ENCODE measurements around the gene AARS2. TPM values are rescaled to one million over a fixed set of nuclear protein-coding genes. Genes with fewer than 3 reads are reported as not detected.

The AARS2 gene
- total and polyA plus RNA-seq, 2 donors (not counting 1 experiment from before 2014, with no cell fraction given), result 3.4 to 24.3 TPM

DNA sequence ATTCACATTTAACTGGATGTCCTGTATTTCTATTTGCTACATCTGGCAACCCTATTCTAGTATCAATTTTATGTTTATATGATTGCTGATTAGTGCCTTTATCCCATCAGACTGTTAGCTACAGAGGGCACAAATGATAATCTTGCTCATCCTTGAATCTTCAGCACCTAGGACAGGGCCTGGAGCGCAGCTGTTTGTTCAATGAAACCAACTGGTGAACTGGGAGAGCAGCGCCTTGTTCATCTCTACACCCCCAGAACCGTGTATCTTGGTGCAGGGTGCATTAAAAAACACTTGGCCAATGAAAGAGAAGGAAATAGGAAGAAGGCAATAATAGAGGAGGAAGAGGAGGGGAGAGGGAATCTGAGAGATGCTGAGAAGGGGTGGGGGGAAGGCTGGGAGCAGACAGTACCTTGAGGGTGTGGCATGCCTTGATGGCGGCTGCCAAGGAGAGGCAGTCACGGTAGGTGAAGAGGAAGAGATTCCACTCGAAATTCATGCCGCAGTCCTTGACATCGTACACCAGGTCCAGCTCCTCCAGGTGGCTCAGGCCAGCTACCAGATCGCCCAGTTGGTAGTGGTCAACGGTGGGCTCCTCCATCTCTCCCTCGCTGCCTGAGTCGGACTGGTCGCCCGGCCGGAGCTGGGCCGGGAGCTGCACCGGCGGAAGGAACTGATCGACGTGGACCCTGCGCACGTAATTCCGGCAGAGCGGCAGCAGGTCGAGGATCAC is 27.4 kb downstream of the AARS2 start:
- H3K4me3 ChIP-seq (replicated peaks in 1 of 4; ENCODE audit: control extremely low read depth in 1 of 4, insufficient read depth in 1 of 4, low read depth in 3 of 4, low read length in 4 of 4), result no peak overlapping the region
- TF ChIP-seq EZH2 (IDR thresholded peaks at IDR 0.05; ENCODE audit: low read length, missing control alignments), result no peak
- TF ChIP-seq, protein P1, sequence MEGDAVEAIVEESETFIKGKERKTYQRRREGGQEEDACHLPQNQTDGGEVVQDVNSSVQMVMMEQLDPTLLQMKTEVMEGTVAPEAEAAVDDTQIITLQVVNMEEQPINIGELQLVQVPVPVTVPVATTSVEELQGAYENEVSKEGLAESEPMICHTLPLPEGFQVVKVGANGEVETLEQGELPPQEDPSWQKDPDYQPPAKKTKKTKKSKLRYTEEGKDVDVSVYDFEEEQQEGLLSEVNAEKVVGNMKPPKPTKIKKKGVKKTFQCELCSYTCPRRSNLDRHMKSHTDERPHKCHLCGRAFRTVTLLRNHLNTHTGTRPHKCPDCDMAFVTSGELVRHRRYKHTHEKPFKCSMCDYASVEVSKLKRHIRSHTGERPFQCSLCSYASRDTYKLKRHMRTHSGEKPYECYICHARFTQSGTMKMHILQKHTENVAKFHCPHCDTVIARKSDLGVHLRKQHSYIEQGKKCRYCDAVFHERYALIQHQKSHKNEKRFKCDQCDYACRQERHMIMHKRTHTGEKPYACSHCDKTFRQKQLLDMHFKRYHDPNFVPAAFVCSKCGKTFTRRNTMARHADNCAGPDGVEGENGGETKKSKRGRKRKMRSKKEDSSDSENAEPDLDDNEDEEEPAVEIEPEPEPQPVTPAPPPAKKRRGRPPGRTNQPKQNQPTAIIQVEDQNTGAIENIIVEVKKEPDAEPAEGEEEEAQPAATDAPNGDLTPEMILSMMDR (conservative IDR thresholded peaks at IDR 0.05 in 1 of 2, IDR thresholded peaks at IDR 0.05 in 1 of 2; ENCODE audit: low read depth in 1 of 2, low read length in 2 of 2), result no peak
- H3K9me3 ChIP-seq (ENCODE audit: control insufficient read depth, insufficient read depth, low read depth, low read length), result no peaks in the 10 kb centered on the region
- H3K27ac ChIP-seq (ENCODE audit: insufficient read depth, low read length), result no peak overlapping the region
- no peak overlapping the region for H3K4me2 ChIP-seq (ENCODE audit: extremely low read depth, insufficient read depth, low read length)
- H3K79me2 ChIP-seq (ENCODE audit: control insufficient read depth, insufficient read depth, low read length), result no peaks in the 10 kb centered on the region
- H4K20me1 ChIP-seq (ENCODE audit: control insufficient read depth, extremely low read depth, insufficient read depth, low read length), result no peaks in the 10 kb centered on the region
- DNase-seq (ENCODE audit: low read depth in 2 of 2), result peak in 1 of 2 donors; percentile 8
- H3K4me1 ChIP-seq (ENCODE audit: control insufficient read depth, extremely low read depth, insufficient read depth, low read length), result no peaks in the 10 kb centered on the region
- H3K9ac ChIP-seq (ENCODE audit: insufficient read depth, low read length), result no peak overlapping the region
- H2AFZ ChIP-seq (ENCODE audit: low read length), result no peak overlapping the region
- no peaks in the 10 kb centered on the region for H3K36me3 ChIP-seq (ENCODE audit: control insufficient read depth, insufficient read depth, low read length)
- peaks cover 33% of the 10 kb centered on the region for H3K27me3 ChIP-seq (ENCODE audit: control insufficient read depth, insufficient read depth, low read length)

GRCh38 chr6:44284867-44285266 is 28.3 kb downstream of the AARS2 start:
- no peak for DNase-seq (ENCODE audit: low read depth in 2 of 2)
- Histone ChIP-seq H4K20me1 (ENCODE audit: control insufficient read depth, extremely low read depth, insufficient read depth, low read length) (no peaks in the 10 kb centered on the region), H3K36me3 (ENCODE audit: control insufficient read depth, insufficient read depth, low read length) (no peaks in the 10 kb centered on the region), H3K27ac (ENCODE audit: insufficient read depth, low read length) (no peak overlapping the region), H3K4me2 (ENCODE audit: extremely low read depth, insufficient read depth, low read length) (no peak overlapping the region), H2AFZ (ENCODE audit: low read length) (no peak overlapping the region), H3K79me2 (ENCODE audit: control insufficient read depth, insufficient read depth, low read length) (no peaks in the 10 kb centered on the region), H3K4me3 (replicated peaks in 1 of 4; ENCODE audit: control extremely low read depth in 1 of 4, insufficient read depth in 1 of 4, low read depth in 3 of 4, low read length in 4 of 4) (no peak overlapping the region), H3K27me3 (ENCODE audit: control insufficient read depth, insufficient read depth, low read length) (peaks cover 25% of the 10 kb centered on the region), H3K9ac (ENCODE audit: insufficient read depth, low read length) (no peak overlapping the region), H3K9me3 (ENCODE audit: control insufficient read depth, insufficient read depth, low read depth, low read length) (no peaks in the 10 kb centered on the region), H3K4me1 (ENCODE audit: control insufficient read depth, extremely low read depth, insufficient read depth, low read length) (no peaks in the 10 kb centered on the region)
- TF ChIP-seq, protein P1 (conservative IDR thresholded peaks at IDR 0.05 in 1 of 2, IDR thresholded peaks at IDR 0.05 in 1 of 2; ENCODE audit: low read depth in 1 of 2, low read length in 2 of 2), result no peak
- no peak for TF ChIP-seq EZH2 (IDR thresholded peaks at IDR 0.05; ENCODE audit: low read length, missing control alignments)

- no peak overlapping the region for H3K4me3 ChIP-seq (replicated peaks in 1 of 4; ENCODE audit: control extremely low read depth in 1 of 4, insufficient read depth in 1 of 4, low read depth in 3 of 4, low read length in 4 of 4)
- no peaks in the 10 kb centered on the region for H3K4me1 ChIP-seq (ENCODE audit: control insufficient read depth, extremely low read depth, insufficient read depth, low read length)
- H3K27ac ChIP-seq (ENCODE audit: insufficient read depth, low read length), result no peak overlapping the region
Observed at GRCh38 chr6:44284121-44284520, 29.0 kb downstream of the AARS2 start.

More at GRCh38 chr6:44284121-44284520, 29.0 kb downstream of the AARS2 start:
- no peaks in the 10 kb centered on the region for H3K36me3 ChIP-seq (ENCODE audit: control insufficient read depth, insufficient read depth, low read length)
- TF ChIP-seq, protein P1 (conservative IDR thresholded peaks at IDR 0.05 in 1 of 2, IDR thresholded peaks at IDR 0.05 in 1 of 2; ENCODE audit: low read depth in 1 of 2, low read length in 2 of 2), result no peak
- no peak for TF ChIP-seq EZH2 (IDR thresholded peaks at IDR 0.05; ENCODE audit: low read length, missing control alignments)
- no peak for DNase-seq (ENCODE audit: low read depth in 2 of 2)
- no peak overlapping the region for H3K9ac ChIP-seq (ENCODE audit: insufficient read depth, low read length)
- no peak overlapping the region for H2AFZ ChIP-seq (ENCODE audit: low read length)
- H3K9me3 ChIP-seq (ENCODE audit: control insufficient read depth, insufficient read depth, low read depth, low read length), result no peaks in the 10 kb centered on the region
- no peaks in the 10 kb centered on the region for H3K79me2 ChIP-seq (ENCODE audit: control insufficient read depth, insufficient read depth, low read length)
- no peaks in the 10 kb centered on the region for H4K20me1 ChIP-seq (ENCODE audit: control insufficient read depth, extremely low read depth, insufficient read depth, low read length)
- peaks cover 19% of the 10 kb centered on the region for H3K27me3 ChIP-seq (ENCODE audit: control insufficient read depth, insufficient read depth, low read length)
- no peak overlapping the region for H3K4me2 ChIP-seq (ENCODE audit: extremely low read depth, insufficient read depth, low read length)

Measured in fibroblast of lung (primary cell).